T-cell (primary cell): ENCODE data around the gene HSD11B1L. TPM values are rescaled to one million over a fixed set of nuclear protein-coding genes. Genes with fewer than 3 reads are reported as not detected.
"Not testable (repeated sequence)": the region's sequence is repeated elsewhere in the genome, so short reads cannot be mapped to it uniquely, and the experiment has no call there.

Source experiments
- ATAC-seq, 4 experiments: fragments of 200-7000 bp in 3 of 4; fragments of 150-1000 bp in 1 of 4; cut with Tn5 transposase; replicated peaks in 1 of 4; 1 replicate in 3 of 4; 2 replicates in 1 of 4; pipeline ENCODE4 v1.10.0; 2021; ENCODE audit warnings: moderate library complexity in 3 of 4, mild to moderate bottlenecking in 2 of 4, moderate number of reproducible peaks in 1 of 4
- CTCF ChIA-PET, 2 donors: fragments of 300-600 bp; sonication (Branson Sonifier 250); formaldehyde crosslinking; loops; one replicate each; lab custom pipeline; 2022; ENCODE audit warnings: antibody characterized with exemption in 2 of 2; lab: Charles Lee
- POLR2A ChIA-PET, 2 donors: fragments of 300-600 bp; sonication (Branson Sonifier 250); formaldehyde crosslinking; loops; one replicate each; lab custom pipeline; 2022; ENCODE audit warnings: antibody characterized with exemption in 2 of 2; lab: Charles Lee
- DNase-seq, 35 experiments: peaks; one replicate each; pipeline versions ENCODE4 v3.0.0 to v3.0.0-alpha.2; 2013 to 2023
- H3K27ac ChIP-seq: one replicate; pipeline ENCODE4 v1.5.1; 2013; ENCODE audit warnings: low read length
- H3K27me3 ChIP-seq, 2 experiments: replicated peaks in 1 of 2; 1 replicate in 1 of 2; 2 replicates in 1 of 2; pipeline versions ENCODE4 v1.6.1 to v1.7.0; 2013; ENCODE audit warnings: low read length in 1 of 2, mixed read lengths in 1 of 2; ENCODE audit not compliant: control insufficient read depth in 2 of 2, insufficient read depth in 2 of 2; ENCODE audit errors: extremely low read depth in 1 of 2
- H3K36me3 ChIP-seq, 2 donors: 1 replicate in 1 of 2; 2 replicates in 1 of 2; pipeline versions ENCODE4 v1.6.1 to v1.7.0; 2013; ENCODE audit warnings: low read length in 1 of 2; ENCODE audit not compliant: control insufficient read depth in 2 of 2, insufficient read depth in 1 of 2; ENCODE audit errors: extremely low read depth in 1 of 2
- H3K4me1 ChIP-seq, 2 experiments: 1 replicate in 1 of 2; 2 replicates in 1 of 2; pipeline versions ENCODE4 v1.6.1 to v1.7.0; 2013; ENCODE audit warnings: low read length in 2 of 2, mixed read lengths in 1 of 2; ENCODE audit not compliant: insufficient read depth in 2 of 2, control insufficient read depth in 1 of 2; ENCODE audit errors: extremely low read depth in 1 of 2
- H3K4me3 ChIP-seq, 2 donors: 1 replicate in 1 of 2; 2 replicates in 1 of 2; pipeline versions ENCODE4 v1.5.1 to v1.7.0; 2013; ENCODE audit warnings: mild to moderate bottlenecking in 2 of 2, low read length in 1 of 2, moderate library complexity in 1 of 2; ENCODE audit not compliant: control insufficient read depth in 1 of 2; ENCODE audit errors: extremely low read depth in 1 of 2
- H3K9me3 ChIP-seq: 2 replicates; pipeline ENCODE4 v1.7.0; 2013
- H3K27ac Mint-ChIP-seq, 2 donors: one replicate each; pipeline ENCODE4 v1.8.0; 2020 to 2021; ENCODE audit warnings: mild to moderate bottlenecking in 2 of 2, mixed read lengths in 2 of 2
- H3K27me3 Mint-ChIP-seq, 2 donors: one replicate each; pipeline ENCODE4 v1.8.0; 2021 to 2022; ENCODE audit warnings: mixed read lengths in 2 of 2
- H3K36me3 Mint-ChIP-seq: one replicate; pipeline ENCODE4 v1.8.0; 2021; ENCODE audit warnings: mixed read lengths
- H3K4me1 Mint-ChIP-seq, 3 donors: one replicate each; pipeline ENCODE4 v1.8.0; 2020 to 2022; ENCODE audit warnings: mixed read lengths in 3 of 3, mild to moderate bottlenecking in 1 of 3
- H3K4me3 Mint-ChIP-seq, 3 donors: one replicate each; pipeline ENCODE4 v1.8.0; 2020 to 2022; ENCODE audit warnings: mild to moderate bottlenecking in 3 of 3, mixed read lengths in 3 of 3, moderate library complexity in 3 of 3
- H3K9me3 Mint-ChIP-seq, 3 donors: one replicate each; pipeline ENCODE4 v1.8.0; 2020 to 2022; ENCODE audit warnings: mixed read lengths in 3 of 3
- WGBS: methylation state at CpG from one replicate; pipeline ENCODE4 v1.1.5; 2013; ENCODE audit warnings: missing lambda C conversion rate; ENCODE audit not compliant: insufficient coverage; 5-methylcytosine and 5-hydroxymethylcytosine counted together
- total RNA-seq, 35 experiments: library from RNA in 6 of 35; stranded (reverse) in 6 of 35; fragments of 120-200 nt in 1 of 35; gene quantifications; one replicate each; pipeline versions ENCODE4 v1.2.1 to v1.2.4 and lab custom pipeline; 2013 to 2026

Gene HSD11B1L
- total RNA-seq, 5 donors from 2014 or later (not counting 1 experiment from before 2014, with no cell fraction given) = 3.2 to 6.1 (median 4.4) TPM

- Histone ChIP-seq H3K36me3 (peaks cover 25 to 76% of the 10 kb centered on the region in 2 donors), H3K27ac (no peak overlapping the region), H3K4me1 (peaks cover 0 to 12% of the 10 kb centered on the region in 2 experiments), H3K9me3 (no peaks in the 10 kb centered on the region), H3K27me3 (no peaks in the 10 kb centered on the region), H3K4me3 (no peak overlapping the region)
- no peak overlapping the region for H3K4me3 Mint-ChIP-seq
- H3K27ac Mint-ChIP-seq = no peak overlapping the region
- H3K4me1 Mint-ChIP-seq = peaks cover 0 to 10% (median 5%) of the 10 kb centered on the region in 3 donors
- CTCF ChIA-PET = no interaction called here
- no peaks in the 10 kb centered on the region for H3K9me3 Mint-ChIP-seq
- no peak for ATAC-seq
- no peak for DNase-seq
- H3K36me3 Mint-ChIP-seq = peaks cover 10% of the 10 kb centered on the region
- POLR2A ChIA-PET = no interaction called here
- WGBS = 82% methylated on average over 25 of the region's 25 CpGs
- no peaks in the 10 kb centered on the region for H3K27me3 Mint-ChIP-seq
Observed at GRCh38 chr19:5697022-5697889, 16.4 kb downstream of the HSD11B1L start.

- Mint-ChIP-seq H3K27me3 (no peaks in the 10 kb centered on the region), H3K27ac (no peak overlapping the region), H3K36me3 (peaks cover 10% of the 10 kb centered on the region), H3K4me1 (peaks cover 0 to 5% (median 2%) of the 10 kb centered on the region in 3 donors), H3K4me3 (no peak overlapping the region), H3K9me3 (no peaks in the 10 kb centered on the region)
- no peak overlapping the region for H3K4me3 ChIP-seq
- H3K9me3 ChIP-seq = no peaks in the 10 kb centered on the region
- CTCF ChIA-PET = no interaction called here
- H3K27ac ChIP-seq = no peak overlapping the region
- peaks cover 19 to 68% of the 10 kb centered on the region in 2 donors for H3K36me3 ChIP-seq
- peaks cover 0 to 4% of the 10 kb centered on the region in 2 experiments for H3K4me1 ChIP-seq
- DNase-seq = no peak
- POLR2A ChIA-PET = no interaction called here
- ATAC-seq = no peak
- no peaks in the 10 kb centered on the region for H3K27me3 ChIP-seq
- WGBS = 94% methylated on average over 23 of the region's 30 CpGs
Observed at GRCh38 chr19:5697890-5698634, 17.2 kb downstream of the HSD11B1L start.

- H3K27me3 ChIP-seq = no peaks in the 10 kb centered on the region
- H3K4me3 ChIP-seq = no peak overlapping the region
- Mint-ChIP-seq H3K27me3 (no peaks in the 10 kb centered on the region), H3K9me3 (no peaks in the 10 kb centered on the region), H3K36me3 (peaks cover 18% of the 10 kb centered on the region), H3K27ac (no peak overlapping the region), H3K4me3 (no peak overlapping the region), H3K4me1 (peaks cover 0 to 5% (median 2%) of the 10 kb centered on the region in 3 donors)
- H3K9me3 ChIP-seq = no peaks in the 10 kb centered on the region
- ChIA-PET POLR2A (no interaction called here), CTCF (no interaction called here)
- no peaks in the 10 kb centered on the region for H3K4me1 ChIP-seq
- H3K36me3 ChIP-seq = peaks cover 19 to 68% of the 10 kb centered on the region in 2 donors
- DNase-seq = no peak
- no peak overlapping the region for H3K27ac ChIP-seq
- no peak for ATAC-seq
- WGBS = 94% methylated on average over 36 of the region's 38 CpGs
Observed at GRCh38 chr19:5698635-5699422, 18.0 kb downstream of the HSD11B1L start.

GRCh38 chr19:5700455-5701092, 19.7 kb downstream of the HSD11B1L start:
- ATAC-seq (no peak), DNase-seq (no peak)
- peaks cover 23 to 64% of the 10 kb centered on the region in 2 donors for H3K36me3 ChIP-seq
- Mint-ChIP-seq H3K4me3 (no peak overlapping the region), H3K27ac (no peak overlapping the region), H3K27me3 (no peaks in the 10 kb centered on the region), H3K36me3 (peaks cover 22% of the 10 kb centered on the region), H3K4me1 (peaks cover 0 to 2% (median 0%) of the 10 kb centered on the region in 3 donors), H3K9me3 (no peaks in the 10 kb centered on the region)
- no peak overlapping the region for H3K4me3 ChIP-seq
- ChIA-PET CTCF (no interaction called here), POLR2A (no interaction called here)
- H3K4me1 ChIP-seq = no peaks in the 10 kb centered on the region
- no peaks in the 10 kb centered on the region for H3K9me3 ChIP-seq
- no peak overlapping the region for H3K27ac ChIP-seq
- H3K27me3 ChIP-seq = no peaks in the 10 kb centered on the region
- 95% methylated on average over 18 of the region's 22 CpGs for WGBS

- H3K4me1 ChIP-seq, H3K9me3 Mint-ChIP-seq, H3K27ac Mint-ChIP-seq, H3K4me3 ChIP-seq, H3K9me3 ChIP-seq, H3K4me3 Mint-ChIP-seq, H3K4me1 Mint-ChIP-seq, POLR2A ChIA-PET, DNase-seq, ATAC-seq, H3K27me3 Mint-ChIP-seq, H3K27me3 ChIP-seq, CTCF ChIA-PET, H3K27ac ChIP-seq: not testable (repeated sequence)
- peaks cover 28% of the 10 kb centered on the region for H3K36me3 Mint-ChIP-seq
- WGBS = no CpG with 5 or more reads among the region's 28 CpGs
- H3K36me3 ChIP-seq = peaks cover 17 to 64% of the 10 kb centered on the region in 2 donors
Observed at GRCh38 chr19:5702053-5702410, 21.2 kb downstream of the HSD11B1L start.
